Lower leg skin (tissue), 3 donors: ENCODE data around the gene CFAP54.

Source experiments
- POLR2A ChIP-seq, 2 donors: fragments of 450-650 bp; IDR thresholded peaks; one replicate each; pipeline ENCODE4 v1.6.1; 2016 to 2017; ENCODE audit warnings: antibody characterized with exemption in 2 of 2, mild to moderate bottlenecking in 1 of 2, moderate library complexity in 1 of 2
- TF ChIP-seq, protein P1 (sequence below), 3 donors: fragments of 450-650 bp; IDR thresholded peaks; one replicate each; pipeline ENCODE4 v1.5.1; 2016; ENCODE audit warnings: antibody characterized with exemption in 3 of 3, mild to moderate bottlenecking in 3 of 3, moderate library complexity in 2 of 3

DNA sequence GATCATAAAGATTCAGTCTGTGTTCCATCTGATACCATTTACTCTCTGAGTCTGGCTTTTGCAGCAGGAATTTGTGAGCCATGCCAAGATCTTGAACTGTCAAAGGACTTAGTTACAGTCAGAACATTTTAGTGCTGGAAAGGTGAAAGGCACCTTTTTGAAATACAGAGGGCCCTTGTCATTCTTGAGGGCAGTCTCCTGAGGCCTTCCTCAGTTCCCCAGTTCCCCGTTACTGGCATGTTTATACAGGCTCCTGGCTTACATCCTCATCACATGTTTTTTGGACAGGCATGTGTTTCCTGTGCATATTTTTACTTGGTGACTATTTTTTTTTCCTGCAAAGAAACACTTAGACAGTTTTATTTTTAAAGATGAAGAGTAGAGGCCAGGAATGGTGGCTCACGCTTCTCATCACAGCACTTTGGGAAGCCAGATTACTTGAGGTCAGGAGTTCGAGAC, 21.0 kb downstream of the CFAP54 start:
- TF ChIP-seq, protein P1, sequence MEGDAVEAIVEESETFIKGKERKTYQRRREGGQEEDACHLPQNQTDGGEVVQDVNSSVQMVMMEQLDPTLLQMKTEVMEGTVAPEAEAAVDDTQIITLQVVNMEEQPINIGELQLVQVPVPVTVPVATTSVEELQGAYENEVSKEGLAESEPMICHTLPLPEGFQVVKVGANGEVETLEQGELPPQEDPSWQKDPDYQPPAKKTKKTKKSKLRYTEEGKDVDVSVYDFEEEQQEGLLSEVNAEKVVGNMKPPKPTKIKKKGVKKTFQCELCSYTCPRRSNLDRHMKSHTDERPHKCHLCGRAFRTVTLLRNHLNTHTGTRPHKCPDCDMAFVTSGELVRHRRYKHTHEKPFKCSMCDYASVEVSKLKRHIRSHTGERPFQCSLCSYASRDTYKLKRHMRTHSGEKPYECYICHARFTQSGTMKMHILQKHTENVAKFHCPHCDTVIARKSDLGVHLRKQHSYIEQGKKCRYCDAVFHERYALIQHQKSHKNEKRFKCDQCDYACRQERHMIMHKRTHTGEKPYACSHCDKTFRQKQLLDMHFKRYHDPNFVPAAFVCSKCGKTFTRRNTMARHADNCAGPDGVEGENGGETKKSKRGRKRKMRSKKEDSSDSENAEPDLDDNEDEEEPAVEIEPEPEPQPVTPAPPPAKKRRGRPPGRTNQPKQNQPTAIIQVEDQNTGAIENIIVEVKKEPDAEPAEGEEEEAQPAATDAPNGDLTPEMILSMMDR (IDR thresholded peaks at IDR 0.05) = no peak
- TF ChIP-seq POLR2A (IDR thresholded peaks at IDR 0.05) = no peak
